Measurements from ENCODE around the gene TEX29.

GRCh38 chr13:111368091-111368490, 47.6 kb downstream of the TEX29 start:
- TF ChIP-seq POLR2AphosphoS5 (IDR thresholded peaks at IDR 0.05; ENCODE audit: borderline replicate concordance, low read depth, low read length) = no peak
- no peak for TF ChIP-seq EZH2 (IDR thresholded peaks at IDR 0.05)

Measured in SK-N-MC (cell line).